HG03175 (cell line): ENCODE measurements around the gene SIPA1.
A peak's percentile ranks its signal among the peaks of the same experiment; 100 is the strongest.
"Not testable (repeated sequence)": the region's sequence is repeated elsewhere in the genome, so short reads cannot be mapped to it uniquely, and the experiment has no call there.

ENCODE experiments used
- ATAC-seq: cut with Tn5 transposase; IDR thresholded peaks from one replicate; pipeline ENCODE4 v1.9.1; 2021; ENCODE audit warnings: mild to moderate bottlenecking, moderate library complexity; ENCODE audit not compliant: unreplicated experiment

The SIPA1 gene

DNA sequence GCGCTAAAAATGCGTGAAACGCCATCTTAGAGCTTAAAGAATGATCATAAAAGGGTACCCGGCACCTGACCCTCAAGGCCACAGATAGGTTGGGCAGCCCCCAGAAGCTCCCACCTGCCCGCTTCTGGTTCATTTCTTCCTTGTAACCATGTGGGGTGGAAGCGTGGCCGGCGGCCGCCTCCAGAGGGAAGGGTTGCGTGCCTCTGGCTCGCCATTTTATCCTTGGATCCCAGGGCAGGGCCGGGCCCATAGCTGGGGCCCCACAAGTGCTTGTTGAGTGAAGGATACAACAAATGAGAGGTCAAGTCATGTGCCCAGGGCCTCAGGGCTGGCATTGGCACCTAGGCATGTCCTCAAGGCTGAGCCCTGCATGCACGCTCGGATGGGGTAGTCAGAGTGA is 16.4 kb upstream of the SIPA1 start:
- ATAC-seq = no peak

DNA sequence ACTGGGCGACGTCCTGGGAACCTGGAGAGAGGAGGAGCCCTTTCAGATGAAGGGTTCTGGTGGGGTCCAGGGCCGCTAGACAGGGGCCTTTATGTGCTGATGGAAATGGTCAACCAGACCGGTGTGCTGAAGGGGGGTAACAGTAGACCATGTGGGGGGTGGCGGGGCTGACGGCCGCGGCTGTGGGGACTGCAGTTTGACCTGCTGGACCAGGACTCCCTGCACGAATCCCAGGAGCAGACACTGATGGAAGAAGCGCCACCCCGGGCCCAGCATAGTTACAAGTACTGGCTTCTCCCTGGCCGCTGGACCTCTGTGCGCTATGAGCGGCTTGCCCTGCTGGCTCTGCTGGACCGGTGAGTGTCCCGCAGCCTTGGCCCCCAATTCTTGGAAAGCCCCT is 15.9 kb upstream of the SIPA1 start:
- ATAC-seq = no peak

- ATAC-seq = no peak
Measured at GRCh38 chr11:65623177-65623576, 14.7 kb upstream of the SIPA1 start.

DNA sequence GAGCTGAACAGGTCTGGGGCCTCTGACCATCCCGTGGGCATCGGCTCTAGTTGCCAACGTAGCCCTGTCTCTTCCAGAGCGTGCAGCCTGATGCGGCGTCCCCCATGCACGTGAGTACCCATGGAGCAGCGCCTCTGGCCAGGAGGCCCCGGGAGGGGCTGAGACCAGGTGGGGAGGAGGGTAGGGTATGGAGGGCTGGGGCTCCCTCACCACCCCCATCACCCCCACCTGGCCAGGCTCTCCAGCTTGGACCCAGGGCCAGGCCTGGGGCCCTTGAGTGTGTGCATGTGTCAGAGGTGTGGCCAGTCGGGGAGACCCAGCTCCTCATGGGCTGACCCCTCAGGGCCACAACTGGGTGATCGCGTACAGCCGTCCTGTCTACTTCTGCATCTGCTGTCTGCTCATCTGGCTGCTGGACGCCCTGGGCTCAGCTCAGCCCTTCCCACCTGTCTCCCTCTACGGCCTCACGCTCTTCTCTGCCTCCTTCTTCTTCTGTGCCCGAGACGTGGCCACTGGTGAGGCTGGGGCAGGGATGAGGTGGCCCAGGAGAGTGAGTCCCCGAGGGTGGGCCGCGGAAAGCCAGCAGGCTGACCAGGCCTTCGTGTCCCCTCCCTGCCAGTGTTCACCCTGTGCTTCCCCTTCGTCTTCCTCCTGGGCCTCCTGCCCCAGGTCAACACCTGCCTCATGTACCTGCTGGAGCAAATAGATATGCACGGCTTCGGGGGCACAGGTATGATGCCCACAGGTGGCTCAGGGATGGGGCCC is 13.9 kb upstream of the SIPA1 start:
- no peak for ATAC-seq

DNA sequence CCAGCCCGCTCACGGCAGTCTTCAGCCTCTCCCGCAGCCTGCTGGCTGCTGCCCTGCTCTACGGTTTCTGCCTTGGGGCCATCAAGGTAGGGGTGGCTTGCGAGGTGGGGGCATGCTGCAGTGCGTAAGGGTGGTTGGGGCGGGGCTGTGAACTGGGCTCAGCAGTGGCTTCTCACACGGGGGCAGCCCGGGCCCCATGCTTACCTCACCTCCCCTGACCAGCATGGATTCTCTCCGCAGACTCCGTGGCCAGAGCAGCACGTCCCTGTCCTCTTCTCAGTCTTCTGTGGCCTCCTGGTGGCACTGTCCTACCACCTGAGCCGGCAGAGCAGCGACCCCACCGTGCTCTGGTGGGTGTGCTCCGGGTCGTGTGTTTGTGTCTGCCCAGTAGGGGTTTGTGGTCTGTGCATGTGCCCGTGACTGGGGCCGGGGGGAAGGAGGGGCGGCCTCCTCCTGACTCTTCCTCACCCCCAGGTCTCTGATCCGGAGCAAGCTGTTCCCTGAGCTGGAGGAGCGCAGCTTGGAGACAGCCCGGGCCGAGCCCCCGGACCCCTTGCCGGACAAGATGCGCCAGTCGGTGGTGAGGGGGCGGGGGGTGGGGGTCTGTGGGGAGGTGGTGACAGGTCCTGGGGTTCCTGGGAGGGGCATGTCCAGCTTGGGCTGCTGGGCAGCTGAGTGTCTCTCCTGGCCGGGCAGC is 12.8 kb upstream of the SIPA1 start:
- no peak for ATAC-seq

- no peak for ATAC-seq
Measured at GRCh38 chr11:65625628-65626342, 12.1 kb upstream of the SIPA1 start.

- ATAC-seq = no peak
Measured at GRCh38 chr11:65627202-65627601, 10.7 kb upstream of the SIPA1 start.

- ATAC-seq = no peak
Measured at GRCh38 chr11:65629579-65629978, 8.3 kb upstream of the SIPA1 start.

- no peak for ATAC-seq
Measured at GRCh38 chr11:65630215-65630614, 7.7 kb upstream of the SIPA1 start.

GRCh38 chr11:65633390-65634108 is 4.4 kb upstream of the SIPA1 start:
- ATAC-seq = no peak

GRCh38 chr11:65634109-65634436 is 3.8 kb upstream of the SIPA1 start:
- ATAC-seq = no peak

DNA sequence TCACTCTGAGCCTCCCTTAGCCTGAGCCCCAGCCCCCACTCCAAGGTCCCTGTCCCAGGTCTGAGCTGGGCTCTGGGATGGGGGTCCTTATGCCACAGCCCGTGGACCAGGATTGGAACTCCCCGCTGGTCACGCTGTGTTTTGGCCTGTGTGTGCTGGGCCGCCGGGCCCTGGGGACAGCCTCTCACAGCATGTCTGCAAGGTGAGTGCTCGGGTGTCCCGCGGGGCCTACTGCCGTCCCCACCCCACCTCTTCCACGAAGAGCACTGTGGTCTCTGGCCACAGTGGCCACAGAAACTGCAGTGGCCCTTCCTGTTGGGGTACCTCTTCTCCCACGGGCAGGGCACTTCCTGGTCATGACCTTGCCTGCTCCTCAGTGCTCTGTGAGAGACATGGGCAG is 3.5 kb upstream of the SIPA1 start:
- no peak for ATAC-seq

DNA sequence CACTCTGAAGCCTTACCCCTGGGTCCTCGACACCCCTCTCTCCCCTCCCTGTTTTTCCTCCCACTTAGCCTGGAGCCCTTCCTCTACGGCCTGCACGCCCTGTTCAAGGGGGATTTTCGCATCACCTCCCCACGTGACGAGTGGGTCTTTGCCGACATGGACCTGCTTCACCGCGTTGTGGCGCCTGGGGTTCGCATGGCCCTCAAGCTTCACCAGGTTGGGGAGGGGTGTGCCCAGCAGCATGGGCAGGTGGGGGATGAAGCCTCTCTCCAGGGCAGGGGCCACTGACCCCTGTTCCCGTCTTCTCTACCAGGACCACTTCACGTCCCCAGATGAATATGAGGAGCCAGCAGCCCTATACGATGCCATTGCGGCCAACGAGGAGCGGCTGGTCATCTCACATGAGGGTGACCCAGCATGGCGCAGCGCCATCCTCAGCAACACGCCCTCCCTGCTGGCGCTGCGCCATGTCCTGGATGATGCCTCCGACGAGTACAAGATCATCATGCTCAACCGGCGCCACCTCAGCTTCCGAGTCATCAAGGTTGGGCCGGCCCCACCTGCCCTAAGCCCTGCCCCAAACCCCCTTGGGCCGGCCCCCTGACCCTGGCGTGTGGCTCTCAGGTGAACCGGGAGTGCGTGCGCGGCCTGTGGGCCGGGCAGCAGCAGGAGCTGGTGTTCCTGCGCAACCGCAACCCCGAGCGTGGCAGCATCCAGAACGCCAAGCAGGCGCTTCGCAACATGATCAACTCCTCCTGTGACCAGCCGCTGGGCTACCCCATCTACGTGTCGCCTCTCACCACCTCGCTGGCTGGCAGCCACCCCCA is 2.8 kb upstream of the SIPA1 start:
- ATAC-seq = no peak

DNA sequence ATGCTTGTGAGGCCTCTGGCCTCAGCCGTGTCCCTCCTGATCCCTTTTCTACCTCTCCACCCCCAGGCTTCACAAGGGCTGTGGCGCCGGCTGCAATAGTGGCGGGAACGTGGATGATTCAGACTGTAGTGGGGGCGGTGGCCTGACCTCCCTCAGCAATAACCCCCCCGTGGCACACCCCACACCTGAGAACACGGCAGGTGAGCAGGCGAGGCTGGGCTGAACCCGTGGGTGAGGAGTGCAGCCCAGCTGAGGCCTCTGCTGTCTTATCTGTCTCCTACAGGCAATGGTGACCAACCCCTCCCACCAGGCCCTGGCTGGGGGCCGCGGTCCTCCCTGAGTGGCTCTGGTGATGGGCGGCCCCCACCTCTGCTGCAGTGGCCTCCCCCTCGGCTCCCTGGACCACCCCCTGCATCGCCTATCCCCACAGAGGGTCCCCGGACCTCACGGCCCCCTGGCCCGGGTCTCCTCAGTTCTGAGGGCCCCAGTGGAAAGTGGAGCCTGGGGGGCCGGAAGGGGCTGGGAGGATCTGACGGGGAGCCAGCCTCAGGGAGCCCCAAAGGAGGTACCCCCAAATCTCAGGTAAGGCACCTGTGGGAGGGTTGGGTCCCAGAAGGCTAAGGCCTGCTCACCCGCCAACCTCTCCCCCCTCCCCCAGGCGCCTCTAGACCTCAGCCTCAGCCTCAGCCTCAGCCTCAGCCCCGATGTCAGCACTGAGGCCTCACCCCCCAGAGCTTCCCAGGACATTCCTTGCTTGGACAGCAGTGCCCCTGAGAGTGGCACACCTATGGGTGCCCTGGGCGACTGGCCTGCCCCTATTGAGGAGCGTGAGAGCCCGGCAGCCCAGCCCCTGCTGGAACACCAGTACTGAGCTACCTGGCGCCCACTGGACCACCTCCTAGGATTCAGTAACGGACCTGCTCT is 1.5 kb upstream of the SIPA1 start:
- no peak for ATAC-seq

- no peak for ATAC-seq
Measured at GRCh38 chr11:65637032-65637557, 806 bp upstream of the SIPA1 start.

DNA sequence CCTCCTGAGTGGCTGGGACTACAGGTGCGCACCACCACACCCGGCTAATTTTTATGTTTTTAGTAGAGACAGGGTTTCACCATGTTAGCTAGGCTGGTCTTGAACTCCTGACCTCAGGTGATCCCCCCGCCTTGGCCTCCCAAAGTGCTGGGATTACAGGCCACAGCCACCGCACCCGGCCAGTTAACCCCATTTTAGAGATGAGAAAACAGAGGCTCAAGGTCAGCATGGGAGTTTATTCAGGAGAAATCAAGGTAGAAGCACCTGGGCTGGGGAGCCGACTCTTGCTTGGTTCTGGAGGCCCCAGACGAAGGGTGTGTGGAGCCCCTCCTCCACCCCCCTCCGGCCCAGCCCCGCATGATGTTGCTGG is 1.3 kb downstream of the SIPA1 start:
- ATAC-seq = not testable (repeated sequence)

DNA sequence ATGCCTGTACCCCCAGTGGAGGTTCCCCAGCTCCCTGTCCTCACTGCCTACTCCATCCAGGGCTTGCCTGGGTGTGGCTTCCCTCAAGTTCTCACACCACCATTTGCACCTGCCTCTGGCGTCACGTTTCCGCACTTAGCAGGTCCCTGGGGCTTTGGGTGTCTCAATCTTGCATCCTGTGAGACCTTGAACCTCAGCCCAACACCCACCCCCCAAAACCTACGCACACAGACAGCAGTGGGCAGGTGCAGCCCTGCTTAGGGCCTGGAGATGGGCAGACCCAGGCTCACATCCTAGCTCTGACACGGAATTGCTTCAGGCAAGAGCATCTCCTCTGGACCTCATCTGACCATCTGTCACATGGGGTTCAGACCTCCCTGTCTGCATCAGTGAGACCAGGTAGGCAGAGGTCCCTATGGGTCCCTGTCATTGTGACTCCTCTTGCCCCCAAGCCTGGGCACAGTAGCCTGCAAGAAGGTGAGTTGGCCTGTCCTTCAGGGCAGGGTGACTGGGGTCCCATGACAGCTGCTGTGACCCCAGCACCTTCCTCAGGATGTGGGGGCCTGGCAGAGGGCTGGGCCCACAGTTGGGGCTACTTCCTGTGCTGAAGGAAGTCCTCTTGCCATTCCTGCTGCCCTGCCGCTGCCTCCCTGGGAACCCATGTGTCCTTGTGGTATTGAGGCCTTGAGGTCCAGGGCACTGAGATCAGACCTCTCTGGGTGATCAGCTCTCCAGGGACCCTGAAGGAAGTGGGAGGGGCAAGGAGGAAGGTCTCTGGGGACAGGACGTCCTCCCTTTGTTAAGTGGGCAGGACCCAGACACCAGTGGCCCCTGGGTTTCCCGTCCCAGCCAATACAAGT is 2.0 kb downstream of the SIPA1 start:
- ATAC-seq = peak; percentile 47
